HG03045 (cell line): Measurements from ENCODE around the gene ZBP1.

ENCODE experiments used
- ATAC-seq: cut with Tn5 transposase; IDR thresholded peaks from one replicate; pipeline ENCODE4 v1.9.1; 2021; ENCODE audit warnings: mild to moderate bottlenecking, moderate library complexity; ENCODE audit not compliant: unreplicated experiment

The ZBP1 gene

DNA sequence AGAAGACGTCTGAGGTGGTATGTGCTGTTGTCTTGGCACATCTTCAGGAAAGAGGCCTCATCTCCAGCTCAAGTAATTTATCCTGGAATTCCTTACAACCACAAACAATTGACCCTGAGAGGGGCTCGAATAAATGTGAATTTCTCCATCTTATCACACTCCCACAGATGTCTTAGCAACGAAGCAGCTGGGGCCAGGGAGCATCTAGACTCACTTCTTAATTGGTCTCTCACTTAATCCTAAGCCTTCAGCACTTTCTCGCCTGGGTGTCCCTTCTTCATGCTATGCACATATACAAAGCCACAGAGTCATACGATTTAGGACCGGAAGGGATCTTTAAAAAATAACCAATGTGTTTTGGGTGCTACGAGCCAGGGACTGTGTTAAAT is 32.2 kb downstream of the ZBP1 start:
- no peak for ATAC-seq

DNA sequence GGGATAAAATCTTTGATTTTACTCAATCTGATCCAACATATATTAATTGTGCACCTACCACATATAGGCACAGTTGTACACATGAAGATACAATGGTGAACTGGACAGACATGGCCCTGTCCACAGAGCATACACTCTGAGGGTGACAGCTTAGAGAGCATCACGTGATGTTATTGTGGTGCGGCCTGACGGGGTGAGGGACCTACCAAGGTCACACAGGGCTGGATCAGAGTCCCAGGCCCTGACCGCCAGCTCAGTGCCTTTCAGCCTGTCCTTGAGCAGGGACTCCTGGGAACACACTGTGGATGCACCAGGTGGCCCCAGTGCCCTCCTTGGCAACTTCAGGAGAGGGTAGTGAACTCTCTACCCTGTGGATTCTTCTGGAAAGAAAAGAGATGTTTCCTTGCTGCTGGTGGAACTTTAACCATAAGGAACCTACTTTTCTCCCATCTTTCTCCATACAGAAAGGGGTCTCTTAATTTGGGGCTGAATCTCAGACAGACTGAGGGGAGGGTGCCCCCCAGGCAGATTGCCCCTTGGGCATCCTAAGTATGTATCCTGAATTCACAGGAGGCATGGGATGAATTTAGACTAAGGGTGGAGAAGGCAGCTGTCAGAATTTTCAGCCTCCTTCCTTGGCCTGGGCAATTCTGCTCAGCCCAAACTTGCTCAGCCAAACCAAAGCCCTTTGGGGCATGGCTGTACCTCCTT is 32.8 kb downstream of the ZBP1 start:
- no peak for ATAC-seq

DNA sequence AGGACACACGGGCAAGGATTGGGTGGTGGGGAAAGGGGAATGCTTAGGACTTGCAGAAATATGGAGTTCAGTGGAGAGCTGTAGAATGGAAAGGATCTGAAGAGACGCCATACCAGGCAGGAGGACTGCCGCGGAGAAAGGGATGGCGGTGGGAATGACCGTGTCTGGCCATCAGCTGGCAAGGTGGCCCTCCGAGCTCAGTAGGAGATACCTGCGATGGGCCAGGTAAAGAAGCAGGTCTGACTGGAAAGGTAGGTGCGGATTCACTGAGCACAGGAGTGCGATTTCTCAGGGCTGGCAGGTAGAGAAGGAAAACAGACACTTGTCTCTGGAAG is 33.3 kb downstream of the ZBP1 start:
- ATAC-seq, result no peak

DNA sequence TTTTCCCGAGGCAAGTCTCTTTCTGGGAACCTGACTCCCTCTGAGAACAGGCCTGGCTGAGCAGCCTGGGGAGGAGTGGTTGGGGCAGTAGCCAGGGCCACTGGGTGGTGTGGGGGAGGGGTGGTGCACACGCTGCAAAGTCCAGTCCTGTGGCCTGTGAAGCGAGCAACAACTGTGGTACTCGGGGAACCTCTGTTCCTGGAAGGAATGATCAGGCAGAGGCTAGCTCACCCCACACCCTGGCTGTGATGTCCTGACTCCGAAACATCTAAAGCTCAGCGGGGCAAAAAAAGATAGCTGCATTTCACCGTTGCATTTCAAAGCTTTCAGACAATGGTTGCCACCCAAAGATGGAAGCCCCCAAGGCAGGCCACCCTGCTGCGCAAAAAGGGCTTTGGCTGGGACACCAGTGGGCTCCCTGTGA is 33.8 kb downstream of the ZBP1 start:
- ATAC-seq, result no peak

DNA sequence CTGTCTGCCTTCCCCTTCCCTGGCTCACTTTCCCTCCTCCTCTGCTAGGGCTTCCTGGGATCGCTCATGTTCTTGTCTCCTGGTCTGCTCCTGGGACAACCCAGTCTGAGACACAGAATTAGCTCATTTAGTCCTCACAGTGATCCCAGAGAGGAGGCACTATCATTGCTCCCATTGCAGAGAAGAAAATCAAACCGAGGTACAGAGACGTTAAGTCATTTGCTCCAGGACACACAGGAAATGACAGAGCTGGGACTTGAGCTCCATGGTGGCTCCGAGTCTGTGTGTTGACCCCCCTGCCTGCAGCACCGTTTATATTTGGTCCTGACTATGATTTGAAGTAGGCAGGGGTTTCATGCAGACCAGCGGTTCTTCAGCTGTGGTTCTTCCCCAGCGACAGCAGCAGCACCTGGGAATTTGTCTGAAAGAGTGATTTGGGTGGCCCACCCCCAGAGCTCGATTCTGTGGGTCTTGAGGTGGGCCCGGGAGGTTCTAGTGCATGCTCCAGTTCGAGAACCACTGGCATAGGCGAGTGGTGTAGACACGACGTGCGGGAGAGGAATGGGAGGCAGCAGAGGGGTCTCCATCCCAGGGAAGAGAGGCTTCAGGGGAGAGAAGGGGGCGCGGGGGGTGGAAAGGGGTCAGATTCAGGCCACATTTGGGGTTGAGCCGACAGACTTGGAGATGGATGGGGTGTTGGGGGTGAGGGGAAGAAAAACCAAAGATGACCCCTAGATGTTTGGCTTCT is 34.6 kb downstream of the ZBP1 start:
- ATAC-seq, result no peak

DNA sequence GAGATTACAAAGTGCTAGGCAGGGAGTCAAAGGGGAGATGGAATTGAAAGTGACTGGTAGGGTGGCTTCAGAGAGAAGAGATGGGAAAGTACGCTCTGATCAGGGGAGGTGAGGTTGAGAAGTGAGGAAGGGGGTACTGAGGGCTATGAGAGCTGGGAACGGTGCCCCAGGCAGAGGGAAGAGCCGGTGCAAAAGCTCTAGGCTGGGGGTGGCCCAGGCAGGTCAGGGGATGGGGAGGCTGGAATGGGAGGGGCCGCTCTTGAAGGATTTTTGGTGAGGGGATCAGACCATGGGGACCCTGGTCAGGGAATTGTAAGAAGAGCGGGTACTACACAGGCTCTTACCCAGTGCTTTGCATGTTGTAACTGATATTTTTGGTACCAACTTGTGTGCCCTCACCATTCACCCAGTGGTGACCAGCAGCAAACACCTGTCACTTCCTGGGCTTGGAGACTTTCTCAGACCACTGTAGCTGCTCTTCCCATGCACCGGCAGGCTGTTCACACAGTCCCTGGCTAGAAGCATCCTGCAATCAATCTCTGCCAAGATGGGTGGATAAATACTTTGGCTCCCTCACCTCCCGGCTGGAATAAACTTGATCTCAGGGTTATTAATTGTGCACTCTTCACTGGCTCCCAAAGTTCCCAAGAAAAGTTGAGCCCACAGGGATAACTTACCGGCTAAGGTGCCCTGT is 35.3 kb downstream of the ZBP1 start:
- no peak for ATAC-seq

DNA sequence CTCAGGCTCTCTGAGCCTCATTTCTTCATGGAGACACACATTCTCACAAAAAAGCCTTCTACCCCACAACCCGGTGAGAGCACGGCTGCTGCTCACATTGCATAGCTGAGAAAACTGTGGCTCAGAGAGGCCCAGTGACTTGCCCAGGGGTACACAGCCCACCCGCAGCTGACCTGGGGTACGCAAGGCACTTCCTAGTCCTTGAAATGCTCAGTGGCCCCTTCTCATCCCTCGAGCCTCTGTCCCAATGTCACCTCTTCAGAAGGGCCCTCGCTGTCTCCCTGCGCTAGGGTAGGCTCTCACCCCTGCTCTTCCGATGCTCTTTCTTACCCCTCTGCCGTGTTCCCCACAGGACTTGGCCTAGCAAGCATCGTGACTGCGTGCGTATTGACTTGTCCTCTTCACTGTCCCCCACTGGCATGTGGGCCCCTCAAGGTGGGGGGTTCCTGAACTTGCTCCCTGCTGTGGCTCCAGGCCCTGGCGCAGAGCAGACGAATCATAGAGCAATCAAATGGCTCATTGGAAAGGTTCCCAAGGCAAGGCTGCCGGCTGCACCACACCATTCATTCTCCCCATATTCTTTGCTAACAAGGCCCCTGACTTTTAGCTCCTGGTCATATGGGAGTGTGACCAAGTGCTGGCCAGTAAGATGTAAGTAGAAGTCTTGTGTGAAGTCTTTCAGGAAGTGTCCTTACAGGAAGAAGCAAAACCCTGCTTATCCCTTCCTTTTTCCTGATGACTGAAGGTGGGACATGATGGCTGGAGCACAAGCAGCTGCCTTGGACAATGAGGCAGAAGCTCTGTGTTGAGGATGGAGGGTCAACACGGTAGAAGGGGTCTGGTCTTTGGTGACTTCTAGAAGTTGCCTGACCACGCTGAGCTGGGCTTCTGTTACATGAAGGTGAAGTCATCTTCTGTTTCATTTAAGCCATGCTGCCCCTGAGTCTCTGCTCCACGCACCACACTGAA is 36.7 kb downstream of the ZBP1 start:
- ATAC-seq, result no peak

DNA sequence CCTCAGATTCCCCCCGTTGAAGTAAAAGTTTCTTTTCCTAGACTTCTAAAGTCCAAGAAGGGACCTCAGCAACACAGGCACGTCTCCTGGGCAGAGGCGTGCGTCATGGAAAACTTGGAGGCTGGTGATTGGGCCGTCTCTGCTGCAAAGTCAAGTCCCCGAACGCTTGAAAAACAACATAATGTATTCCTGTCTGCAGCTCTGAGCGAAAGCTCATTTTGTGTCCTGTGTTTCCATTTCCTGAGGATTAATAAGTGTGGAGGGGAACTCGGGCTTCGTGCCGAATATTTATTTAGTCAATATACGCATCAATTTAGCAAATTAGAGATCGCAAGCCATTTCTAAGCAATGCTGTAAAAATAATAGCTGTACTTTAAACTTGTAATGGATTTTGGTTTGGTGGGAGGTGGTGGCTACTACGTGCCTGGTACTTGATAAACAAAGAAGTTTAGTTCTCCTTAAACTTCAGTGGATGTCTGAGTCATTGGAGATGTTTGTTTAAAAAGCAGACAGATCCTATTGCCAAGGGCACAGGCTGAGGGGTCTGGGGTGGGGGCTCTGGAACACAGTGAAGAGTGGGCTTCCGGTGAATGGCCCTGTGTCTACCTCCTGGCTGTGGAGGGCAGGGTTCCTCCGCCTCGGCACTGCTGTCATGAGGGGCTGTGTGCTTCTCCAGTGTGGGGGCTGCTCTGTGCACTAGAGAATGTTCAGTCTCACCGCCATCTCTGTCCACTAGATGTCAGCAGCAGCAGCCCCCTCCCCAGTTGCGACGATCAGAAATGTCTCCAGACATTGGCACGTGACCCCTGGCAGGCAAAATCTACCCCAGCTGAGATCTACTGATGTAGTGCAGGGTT is 37.6 kb downstream of the ZBP1 start:
- ATAC-seq, result no peak

DNA sequence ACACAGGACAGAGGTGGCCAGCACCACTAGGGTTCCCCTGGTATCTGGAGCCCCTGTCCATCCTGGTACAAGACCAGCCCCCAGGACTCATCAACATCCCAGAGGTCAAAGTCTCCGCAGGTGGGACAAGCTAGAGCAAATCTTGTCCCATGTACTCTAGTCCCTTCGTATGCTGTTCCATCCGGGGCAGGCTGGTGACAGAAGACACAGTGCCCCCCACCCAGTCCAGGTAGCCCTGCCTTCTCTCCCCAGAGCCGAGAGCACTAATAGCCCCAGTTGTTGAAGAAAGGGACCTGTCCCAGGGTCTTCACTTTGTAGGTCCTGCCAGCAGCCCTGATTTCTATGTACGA is 38.2 kb downstream of the ZBP1 start:
- ATAC-seq, result no peak

DNA sequence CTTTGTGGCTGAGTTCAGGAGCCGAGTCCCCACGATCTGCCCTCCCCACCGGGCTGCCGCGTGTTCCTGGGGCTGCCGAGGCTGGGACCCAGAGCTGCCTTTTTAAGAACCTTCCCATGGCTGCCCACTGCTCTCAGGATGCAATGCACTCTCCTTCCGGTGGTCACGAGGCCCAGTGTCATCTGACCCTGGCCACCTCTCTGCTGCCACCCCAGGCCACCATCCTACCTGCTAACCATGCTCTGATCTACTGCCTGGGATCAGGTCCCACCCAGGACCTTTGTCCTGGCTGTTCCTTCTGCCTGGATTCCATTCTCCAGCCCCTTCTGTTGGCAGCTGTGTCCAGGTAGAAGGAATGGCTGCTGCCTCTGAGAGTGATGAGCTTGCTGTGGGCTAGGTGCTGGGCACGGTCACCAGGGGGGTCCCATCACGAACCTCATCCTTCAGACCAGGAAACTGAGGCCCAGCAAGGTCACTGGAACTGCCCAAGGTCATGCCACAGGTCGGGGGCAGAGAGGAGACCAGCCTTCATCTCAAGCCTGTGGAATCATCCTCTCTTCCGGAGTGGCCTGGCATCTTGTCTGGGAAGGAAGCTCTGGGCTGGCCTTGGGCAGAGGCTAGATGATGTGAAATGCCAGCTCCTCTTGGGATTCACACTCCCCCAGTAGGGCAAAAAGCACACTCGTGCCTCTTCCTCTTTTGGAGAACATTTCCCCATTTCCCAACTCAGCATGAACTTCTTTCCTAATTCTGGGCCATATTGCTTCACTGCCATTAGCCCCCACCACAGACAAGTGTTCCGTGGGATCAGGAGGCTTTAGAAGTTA is 38.8 kb downstream of the ZBP1 start:
- no peak for ATAC-seq

DNA sequence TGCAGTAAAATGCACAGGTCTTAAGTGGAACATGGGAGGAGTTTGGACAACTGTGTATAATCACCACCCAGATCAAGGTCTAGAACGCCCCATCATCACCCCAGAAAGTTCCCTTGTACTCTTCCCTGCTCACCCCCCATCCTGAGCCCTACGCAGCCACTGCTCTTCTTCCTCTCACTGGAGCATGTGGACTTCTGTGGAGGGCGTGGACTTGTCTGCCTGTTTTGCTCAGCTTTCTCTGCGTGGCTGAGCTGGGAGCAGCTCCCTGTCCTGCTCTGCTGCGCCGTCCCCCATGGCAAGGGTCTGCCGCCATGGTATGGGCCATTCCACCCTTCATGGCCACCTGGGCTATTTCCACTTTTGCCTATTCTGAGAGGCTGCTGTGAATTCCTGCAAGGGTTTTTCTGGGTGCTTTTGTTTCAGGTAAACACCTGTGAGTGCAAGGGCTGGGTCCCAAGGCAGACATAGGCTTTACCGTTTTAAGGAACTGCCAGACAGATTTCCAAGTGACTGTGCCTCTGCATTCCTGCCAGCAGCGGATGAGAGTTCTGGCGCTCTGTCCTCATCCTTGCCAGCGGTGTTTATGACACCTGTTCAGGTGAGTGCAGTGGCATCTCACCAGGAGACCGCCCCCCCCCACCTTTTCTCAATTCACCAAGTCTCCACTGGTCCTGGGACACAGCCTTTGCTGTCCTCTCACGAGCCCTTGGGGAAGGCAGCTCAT is 39.6 kb downstream of the ZBP1 start:
- ATAC-seq, result no peak

DNA sequence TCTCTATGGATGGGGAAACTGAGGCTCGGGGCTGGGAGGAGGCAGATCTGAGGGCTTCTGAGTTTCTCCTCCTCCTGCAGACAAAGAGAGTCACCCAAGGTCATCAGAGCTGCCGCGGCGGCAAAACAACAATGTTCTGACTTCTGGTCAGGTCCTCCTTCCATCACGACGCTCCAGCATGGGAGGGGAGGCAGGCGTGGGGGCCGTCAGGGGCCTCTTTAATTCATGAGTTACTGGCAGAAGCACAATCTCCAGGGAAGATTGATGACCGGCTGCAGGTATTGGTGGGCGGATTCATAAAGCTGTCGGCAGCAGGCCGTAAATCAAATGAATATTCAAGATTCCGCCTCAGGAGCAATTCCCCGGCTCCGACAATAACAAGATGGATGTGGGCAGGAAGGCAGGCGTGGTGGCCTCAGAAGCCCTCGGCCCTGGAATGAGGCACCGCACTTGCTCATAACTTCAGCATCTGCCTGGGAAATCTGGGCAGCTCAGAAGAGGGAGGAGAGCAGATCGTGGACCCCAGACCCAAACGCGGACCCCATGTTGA is 40.3 kb downstream of the ZBP1 start:
- no peak for ATAC-seq

DNA sequence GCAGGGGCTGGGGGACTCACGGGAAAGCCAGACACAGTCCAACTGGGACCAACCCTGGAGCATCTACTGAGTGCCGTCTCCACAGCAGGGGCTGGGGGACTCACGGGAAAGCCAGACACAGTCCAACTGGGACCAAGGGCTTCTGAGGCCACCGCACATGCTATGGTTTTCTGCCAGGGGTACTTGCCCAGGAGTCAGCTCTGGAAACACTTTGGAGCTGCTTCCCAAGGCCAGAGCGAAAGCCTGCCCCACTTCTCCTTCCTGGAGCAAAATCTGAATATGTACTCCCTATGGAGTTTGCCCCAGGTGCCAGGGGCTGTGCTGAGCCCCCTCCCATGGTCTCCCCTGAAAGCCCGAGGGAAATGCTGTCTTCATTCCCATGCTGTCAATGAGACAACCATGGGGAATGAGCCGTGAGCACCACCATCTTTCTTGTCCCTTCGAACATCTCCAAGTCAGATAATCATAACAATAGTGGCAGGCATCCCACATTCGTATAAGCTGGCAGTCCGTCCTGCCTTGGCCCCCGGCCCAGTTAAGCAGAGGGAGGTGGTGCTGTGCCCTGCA is 40.8 kb downstream of the ZBP1 start:
- ATAC-seq, result no peak

DNA sequence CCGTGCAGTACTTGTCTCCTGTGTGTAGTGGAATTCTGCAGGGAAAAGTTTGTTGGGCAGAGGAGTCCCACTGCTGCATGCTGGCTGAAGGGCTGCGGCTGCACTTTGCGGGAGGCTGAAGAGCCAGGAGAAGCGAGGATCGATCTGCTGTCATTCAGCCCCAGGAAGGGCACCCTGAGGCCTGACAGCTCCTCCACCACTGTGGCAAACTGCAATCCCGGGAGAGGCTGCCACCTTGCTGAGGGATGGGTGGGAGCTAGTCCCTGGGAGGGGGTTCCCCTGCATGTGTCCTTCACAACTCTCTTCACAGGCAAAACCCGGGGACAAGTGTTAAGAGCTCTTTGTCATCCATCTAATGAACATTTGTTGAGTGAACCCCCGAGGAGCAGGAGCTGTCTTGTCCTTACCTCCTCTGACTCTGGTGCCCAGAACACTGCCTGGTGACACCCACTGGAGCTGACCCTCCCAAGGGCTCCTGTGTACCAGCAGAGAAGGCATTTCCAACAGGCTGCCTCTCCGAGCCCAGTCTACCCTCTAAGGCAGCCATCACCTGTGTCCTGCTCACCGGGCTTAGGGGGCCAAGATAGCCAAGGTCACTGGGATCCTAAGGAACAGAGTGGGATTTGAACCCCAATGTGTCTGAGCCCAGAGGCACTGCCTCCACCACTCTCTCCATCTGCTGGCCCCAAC is 41.6 kb downstream of the ZBP1 start:
- ATAC-seq, result no peak

DNA sequence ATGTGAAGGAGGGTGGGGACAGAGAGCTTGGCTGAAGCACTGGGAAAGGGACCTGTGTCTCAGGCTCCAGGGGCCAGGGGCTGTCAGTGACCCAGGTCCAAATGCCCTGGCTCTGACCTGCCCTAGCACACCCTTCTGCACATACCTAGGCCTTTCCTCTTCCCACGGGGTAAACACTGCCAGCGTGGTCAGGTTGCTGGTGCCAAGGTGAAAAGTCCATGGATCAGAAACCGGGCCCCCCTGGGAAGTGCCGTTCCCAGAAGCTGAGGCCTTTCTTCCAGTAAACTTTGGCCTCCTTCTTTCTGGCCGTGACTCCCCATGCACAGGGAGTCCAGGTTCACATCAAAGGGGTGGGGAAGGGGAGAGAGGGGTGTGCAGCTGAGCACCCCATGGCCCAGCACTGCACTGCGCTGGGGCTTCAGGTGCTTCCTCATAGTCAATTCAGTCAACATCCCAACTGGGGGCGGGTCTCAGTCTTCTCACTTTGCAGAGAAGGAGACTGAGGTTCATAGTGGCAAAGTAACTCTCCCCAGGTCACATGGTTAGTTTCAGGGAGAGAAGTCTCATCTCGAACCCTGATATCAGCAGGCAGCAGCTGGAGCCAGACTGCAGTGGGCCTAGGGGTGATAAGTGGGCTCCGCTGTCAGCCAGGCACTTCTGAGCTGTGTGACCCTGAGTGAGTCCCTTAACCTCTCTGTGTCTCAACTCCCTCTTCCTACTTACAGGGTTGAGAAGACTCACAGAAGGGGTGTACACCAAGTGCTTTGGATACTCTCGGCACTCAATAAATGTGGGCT is 42.3 kb downstream of the ZBP1 start:
- no peak for ATAC-seq
